HG03439 (cell line): ENCODE data around the gene ITGB2.
"Not testable (repeated sequence)": the region's sequence is repeated elsewhere in the genome, so short reads cannot be mapped to it uniquely, and the experiment has no call there.

Experiments
- ATAC-seq: cut with Tn5 transposase; IDR thresholded peaks from one replicate; pipeline ENCODE4 v1.9.1; 2021; ENCODE audit warnings: mild to moderate bottlenecking, moderate library complexity; ENCODE audit not compliant: unreplicated experiment

Gene ITGB2

DNA sequence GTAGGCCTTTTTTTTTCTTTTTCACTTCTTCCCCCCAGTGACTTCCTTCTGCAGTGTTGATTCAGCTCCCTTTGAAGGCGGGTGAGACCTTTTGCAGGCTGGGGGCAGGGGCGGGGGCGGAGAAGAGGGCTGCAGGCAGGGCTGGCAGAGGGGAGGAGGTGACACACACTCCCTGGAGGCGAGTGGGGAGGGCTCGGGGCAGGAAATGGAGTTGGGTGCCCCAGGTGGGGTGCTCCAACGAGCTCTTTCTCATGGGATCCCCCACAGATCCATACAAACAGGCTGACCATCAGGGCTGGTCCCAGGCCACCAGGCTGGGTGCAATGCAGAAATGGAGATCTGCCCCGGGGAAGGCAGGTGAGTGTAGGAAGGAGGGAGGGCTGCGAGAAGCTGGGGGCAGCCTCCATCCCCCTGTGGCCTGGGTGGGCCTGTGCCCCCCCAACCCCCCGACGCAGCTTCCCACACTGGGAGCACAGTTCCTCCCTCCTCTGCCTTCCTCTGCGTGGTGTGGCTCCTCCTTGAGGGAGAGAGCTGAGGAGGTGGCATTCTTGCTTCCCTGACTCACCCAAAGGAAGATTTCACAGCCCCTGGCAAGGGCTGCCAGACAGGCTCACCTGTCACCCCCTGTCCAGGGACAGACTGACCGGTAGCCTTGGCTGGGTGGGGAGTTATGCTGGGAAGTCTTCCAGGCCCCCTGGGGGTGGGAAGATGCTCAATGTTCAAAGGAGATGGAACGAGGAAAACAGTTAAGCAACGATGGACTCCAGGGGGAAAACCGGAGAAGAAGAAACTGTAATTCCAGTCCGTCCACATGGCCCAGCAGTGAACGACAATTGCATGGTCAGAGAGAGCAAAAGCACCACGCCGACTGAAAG, 7.1 kb upstream of the ITGB2 start:
- ATAC-seq, result no peak

DNA sequence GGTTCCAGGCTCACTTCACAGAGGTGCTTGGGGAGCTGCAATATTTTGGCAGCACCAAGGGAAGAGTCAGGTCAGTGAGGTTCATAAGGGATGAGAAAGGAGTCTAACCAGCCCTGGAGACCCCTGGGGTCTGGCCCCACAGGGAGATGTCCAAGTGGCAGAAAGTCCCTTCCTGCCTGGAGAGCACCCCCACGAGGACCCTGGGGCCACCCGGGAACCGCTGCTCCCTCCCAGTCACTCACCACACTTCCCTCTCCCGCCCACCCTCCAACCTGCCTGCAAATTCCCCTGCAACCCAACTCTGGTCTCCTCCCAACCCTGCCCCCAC, 6.5 kb upstream of the ITGB2 start:
- no peak for ATAC-seq

DNA sequence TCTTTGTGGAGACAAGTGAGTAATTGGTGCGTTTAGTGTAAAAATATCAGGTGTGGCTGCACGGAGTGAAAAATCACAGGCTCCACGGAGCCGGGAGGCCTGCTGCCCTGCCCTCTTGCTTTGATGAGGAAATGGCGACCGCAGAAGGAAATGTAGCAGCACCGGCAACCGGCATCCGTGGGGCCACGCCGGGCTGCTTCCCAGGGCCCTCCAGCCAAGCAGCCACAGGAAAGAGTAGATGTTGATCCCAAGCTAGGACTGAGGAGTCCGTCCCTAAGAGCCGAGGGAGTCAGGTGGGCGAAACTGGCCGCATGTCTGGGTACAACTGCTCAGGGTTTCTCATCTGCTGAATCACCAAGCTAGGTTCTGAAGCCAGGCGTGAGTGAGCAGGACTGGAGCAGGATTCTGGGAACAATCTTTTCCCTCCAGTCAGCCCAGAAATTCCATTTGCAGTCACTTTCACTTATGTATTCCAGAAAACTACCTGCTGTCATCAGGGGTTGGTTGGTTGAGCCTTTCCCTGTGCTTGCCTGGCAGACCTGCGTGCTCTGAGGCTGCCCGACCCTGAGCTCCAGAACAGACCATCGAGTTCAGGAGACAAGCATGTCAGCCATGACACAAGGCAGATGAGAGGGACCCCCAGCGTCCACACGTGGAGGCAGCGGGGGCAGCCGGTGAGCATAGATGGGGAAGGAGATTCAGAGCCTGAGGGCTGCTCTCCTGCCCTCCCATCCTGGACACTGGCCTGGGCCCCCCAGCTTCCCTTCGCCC, 5.8 kb upstream of the ITGB2 start:
- no peak for ATAC-seq

DNA sequence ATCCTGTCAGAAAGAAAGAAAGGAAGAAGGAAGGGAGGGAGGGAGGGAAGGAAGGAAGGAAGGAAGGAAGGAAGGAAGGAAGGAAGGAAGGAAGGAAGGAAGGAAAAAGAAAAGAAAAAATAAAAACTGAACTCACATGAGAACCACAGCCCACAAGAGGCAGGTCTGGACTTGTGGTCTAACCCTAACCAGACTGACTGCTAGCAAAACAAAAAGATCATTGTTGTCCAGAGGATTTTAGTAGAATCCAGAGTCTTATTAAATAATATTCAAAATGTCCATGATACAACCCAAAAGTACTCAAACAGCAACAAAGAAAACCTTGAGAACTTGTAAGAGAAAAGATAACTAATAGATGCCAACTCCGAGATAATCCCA, 4.7 kb upstream of the ITGB2 start:
- ATAC-seq, result no peak

DNA sequence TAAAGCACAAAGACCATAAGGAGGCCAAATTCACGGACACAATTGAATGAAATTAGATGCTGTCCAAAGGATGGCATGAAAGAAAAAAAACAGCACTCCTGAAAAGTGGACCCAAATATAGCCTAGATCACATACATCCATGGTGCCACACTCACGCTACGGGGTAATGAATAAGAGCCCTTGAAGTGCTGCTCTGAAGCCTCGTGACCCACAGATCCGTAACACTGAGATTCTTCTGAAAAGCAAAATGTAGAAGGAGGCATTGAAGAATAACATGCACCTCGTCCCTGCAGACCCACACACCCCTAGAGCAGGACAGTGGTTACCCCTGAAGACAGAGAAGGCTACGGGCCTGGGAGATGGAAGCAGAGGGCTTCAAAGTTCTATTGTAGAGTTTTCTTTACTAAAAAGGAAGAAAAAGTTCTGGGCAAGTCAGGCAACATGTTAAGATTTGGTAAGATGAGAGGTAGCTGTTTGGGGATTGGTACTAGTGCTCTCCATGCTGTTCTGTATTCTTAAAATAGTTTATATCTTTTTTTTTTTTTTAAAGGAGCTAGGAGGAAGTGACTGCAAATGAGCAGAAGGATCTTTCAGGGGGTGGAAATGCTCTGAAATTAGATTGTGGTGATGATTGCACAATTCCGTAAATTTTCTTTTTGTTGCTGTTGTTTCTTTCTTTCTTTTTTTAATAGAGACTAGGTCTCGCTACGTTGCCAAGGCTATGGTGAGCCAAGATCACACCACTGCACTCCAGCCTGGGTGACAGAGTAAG, 4.1 kb upstream of the ITGB2 start:
- no peak for ATAC-seq

DNA sequence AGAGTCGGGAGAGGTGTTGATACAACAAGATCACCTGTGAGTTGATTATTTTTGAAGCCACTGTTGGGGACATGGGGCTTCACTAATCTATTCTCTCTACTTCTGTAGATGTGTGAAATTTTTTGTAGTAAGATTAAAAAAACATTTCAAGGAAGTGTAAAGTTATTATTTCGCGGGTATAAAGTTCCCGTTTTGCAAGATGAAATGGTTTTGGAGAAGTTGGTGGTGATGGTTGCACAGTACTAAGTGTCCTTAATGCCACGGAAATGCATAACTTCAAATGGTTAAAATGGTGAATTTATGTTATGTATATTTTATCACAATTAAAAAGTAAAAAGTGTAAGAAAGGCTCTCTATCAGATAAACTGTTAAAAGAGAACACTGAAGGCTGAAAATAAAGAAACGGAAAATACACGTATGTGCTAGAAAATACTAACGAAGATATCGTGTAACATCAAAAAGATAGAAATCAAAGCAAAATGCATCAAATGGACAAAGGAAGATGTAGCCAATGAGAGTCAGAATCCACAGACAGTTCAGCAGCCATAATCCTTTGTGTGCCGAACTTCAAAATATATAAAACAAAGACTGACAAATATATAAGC, 2.9 kb upstream of the ITGB2 start:
- ATAC-seq, result no peak

DNA sequence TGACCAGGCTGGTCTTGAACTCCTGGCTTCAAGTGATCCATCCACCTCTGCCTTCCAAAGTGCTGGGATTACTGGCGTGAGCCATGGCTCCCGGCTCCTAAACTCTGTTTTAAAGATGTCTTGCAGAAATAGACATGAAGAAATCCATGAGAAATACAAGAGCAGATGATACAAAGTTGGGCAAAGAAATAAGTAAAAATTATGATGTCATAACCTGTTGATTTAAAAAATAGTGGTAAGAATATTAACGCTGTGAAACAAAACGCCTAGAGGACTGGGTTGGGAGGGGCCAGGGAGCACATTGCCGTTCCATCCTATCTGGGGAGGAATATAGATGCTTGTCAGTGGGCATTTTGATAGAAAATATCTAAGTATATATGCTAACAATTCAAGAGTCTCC, 1.2 kb upstream of the ITGB2 start:
- ATAC-seq, result no peak

DNA sequence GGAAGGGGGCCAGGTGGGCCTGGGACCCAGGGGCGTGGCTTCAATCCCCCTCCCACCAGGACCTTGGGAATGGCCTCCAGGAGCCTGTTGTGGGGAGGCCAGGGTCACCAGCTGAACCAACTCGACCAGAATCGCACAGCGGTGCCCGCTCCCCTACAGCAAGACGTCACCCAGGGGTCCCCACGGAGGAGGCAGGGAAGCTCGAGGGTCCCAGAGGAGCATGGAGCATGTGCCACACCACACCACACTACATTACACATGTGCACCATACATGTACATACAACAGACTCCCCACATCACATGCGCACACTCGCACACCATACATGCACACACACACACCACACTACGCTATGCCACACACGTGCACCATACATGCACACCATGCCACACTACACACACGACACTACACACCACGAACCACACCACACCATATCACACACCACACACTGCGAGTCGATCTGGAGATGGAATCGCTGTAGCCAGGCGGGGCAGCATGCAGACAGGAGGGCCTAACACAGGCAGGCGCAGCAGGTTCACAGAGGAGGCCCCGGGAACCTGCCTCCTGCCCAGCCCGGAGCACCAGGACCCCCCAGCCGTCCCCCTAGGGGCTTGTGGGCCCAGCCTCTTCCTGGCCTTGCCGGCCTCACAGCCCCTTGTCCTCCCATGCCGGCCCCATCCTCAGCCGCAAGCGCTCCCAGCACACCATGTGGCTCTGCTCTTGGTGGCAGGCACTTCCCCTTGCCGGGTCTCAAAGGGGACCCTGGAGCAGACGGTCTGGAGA, 596 bp downstream of the ITGB2 start:
- ATAC-seq, result no peak

DNA sequence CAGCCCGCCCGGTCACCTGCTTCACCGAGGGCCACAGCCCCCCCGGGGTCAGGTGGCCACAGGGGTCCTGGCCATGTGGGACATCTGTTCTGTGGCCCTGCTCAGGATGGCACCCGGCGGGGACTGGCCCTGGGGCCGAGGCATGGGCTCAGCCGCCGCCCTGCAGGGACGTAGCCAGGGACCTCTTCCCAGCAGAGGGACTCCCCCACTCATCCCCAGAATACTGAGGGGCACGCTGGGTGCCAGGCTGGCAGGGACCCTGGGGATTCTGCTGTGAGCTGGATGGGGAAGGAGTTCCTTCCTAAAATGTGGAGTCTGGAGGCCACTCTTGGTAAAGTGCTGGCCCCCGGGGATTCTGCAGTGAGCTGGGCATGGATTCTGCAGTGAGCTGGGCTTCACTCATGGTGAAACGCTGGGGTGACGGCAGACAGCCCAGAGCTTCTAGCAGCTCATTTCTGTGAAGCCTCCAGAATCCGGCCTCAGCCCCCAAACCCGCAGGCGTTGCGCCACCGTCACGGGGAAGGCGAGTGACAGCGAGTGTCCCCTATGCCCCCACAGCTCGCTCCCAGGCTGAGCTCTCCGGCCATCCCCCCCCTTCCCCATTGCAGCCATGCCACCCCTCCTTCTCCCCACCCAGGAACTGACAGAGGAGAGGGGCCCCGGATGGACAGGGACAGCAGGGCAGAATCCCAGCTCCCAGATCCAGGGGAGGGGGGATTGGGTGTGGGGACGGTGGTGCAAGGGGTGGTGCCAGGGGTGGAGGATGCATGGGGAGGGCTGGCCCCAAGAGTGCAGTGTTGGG, 1.4 kb downstream of the ITGB2 start:
- ATAC-seq, result no peak

DNA sequence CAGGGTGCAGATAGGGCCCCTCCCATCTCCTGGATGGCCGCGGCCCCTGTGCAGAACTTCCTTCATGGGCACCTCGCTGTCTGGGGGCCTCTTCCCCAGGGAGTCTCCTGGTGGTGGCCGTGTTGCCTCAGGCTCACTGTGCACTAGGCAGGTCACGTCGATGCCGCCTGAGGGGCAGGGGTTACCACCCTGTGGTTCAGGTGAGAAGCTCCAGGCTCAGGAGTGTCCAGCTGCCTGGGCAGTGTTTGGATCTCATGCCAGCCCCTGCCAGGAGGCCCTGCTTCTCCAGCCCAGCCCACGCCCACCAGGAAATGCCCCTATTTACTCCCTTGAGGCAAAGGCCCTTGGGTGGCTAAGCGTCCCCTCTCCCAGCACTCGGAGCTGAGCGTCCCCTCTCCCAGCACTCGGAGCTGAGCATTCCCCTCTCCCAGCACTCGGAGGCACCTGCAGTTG, 2.1 kb downstream of the ITGB2 start:
- ATAC-seq, result no peak

DNA sequence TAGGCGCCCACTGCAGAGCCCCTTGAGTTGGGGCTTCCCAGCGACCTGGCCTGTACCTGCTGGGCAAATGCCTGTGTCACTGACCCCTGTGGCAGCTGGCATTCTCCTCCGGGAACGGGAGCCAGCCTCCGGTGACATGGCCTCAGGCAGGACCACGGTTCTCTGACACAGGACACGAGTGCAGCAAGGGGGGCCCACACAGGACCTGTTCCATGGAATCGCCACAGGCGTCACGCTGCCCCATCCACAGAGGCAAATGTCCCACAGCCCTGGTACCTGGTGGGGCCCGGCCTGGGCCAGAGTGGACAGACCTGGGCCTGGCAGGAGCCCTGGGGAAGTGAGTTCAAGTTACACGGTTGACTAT, 2.6 kb downstream of the ITGB2 start:
- no peak for ATAC-seq

DNA sequence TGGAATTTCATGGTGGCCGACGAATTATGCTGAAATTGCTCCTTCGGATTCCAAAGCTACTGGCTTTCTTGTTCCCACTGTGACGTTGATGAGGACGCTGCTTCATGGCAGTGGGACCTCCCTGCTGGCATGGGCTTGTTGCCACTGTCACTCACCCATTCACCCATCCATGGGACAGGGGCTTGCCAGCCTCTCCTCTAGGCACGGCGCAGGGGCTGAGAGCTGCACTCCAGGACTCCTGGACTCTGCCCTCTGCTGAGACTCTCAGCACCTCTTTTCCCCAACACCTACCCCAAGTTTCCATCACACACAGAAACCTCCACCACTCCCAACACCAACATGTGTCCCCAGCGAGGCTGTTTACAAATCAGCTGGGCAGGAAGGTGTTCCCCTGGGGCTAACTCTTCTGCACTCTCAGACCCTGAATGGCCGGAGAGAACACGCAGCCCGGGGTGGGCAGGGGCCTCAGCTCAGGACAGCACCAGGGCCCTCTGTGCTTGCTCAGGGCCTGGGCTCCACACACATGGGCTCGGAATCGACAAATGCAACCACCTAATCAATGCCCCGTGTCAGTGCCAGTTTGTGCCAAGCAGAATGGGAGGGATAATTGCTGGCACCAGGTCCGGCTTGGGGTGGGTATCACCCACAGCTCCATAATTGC, 3.1 kb downstream of the ITGB2 start:
- no peak for ATAC-seq

DNA sequence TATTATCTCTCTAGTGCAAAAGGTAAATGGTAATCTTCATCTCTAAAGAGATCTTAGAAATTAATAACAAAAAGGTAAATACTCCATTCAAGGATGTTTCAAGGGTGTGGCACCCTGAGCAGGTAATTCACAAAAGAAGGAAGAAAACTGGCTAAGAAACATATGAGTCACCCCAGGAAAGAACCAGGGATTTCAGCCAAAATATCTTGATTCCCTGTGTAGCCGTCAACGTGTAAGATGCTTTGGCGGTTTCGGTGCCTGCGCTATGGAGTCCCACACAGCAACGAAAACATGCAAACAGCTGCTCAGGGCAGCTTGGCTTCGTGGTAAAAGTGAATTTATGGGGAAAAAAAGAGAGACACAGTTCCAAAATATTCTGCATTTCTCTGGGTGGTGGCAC, 3.7 kb downstream of the ITGB2 start:
- ATAC-seq, result no peak

DNA sequence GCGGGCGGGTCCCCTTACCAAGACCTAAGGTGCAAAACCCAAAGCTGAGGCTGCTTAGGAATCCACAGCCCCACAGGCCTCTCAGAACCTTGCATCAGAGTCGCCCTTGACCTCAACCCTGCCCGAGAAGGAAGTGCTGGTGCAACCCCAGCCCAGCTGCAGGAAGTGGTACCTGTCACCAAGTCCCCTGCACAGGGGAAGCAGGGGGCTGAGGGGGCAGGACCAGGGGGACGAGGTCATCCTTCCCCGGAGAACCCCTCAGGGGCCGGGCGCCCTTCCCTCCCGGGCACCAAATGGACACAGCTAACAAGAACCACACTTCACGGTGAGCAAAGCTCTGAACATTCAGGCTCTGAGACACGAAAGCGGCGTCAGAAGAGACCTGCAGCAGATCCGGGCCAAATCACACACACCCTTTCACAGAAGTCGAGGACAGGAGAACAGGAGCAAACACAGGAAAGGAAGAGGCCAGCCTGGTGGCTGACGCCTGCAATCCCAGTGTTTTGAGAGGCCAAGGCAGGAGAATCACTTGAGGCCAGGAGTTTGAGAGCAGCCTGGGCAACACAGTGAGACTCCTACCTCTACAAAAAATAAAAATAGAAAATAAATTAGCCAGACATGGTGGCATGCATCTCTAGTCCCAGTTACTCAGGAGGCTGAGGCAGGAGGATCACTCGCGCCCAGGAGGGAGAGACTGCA, 6.4 kb downstream of the ITGB2 start:
- ATAC-seq, result no peak

DNA sequence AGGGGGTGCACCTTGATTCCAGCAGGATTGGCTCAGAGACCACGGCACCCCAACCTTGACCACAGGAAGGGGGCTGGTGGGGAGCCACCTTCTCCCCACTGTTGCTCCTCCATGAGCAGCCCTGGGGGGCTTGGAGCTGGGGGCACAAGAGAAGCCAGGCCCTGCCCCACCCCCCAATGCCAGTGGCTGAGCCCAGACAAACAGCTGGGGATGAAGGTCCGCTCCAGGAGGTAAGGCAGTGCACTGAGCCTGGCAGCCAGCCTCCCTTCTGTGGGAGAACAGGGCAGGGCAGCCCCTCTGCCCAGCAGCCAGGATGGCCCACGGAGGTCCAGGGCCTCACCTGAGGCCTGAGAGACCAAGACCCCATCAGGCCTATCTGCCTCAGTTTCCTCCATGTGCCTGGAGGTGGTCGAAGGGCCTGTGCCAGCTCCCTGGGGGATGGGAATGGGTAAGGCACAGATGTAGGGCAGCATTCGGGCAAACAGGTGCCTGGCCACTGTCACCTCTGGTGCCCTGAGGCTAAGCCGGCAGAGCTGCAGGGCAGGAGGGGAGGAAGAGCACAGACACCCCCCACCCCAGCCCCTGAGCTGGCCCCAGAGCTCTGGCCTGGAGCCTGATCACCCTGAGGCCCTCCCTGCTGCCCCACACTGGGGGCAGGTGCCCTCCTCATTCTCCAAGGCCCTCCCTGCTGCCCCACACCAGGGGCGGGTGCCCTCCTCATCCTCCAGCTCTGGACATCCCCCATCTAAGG, 7.1 kb downstream of the ITGB2 start:
- ATAC-seq, result no peak

DNA sequence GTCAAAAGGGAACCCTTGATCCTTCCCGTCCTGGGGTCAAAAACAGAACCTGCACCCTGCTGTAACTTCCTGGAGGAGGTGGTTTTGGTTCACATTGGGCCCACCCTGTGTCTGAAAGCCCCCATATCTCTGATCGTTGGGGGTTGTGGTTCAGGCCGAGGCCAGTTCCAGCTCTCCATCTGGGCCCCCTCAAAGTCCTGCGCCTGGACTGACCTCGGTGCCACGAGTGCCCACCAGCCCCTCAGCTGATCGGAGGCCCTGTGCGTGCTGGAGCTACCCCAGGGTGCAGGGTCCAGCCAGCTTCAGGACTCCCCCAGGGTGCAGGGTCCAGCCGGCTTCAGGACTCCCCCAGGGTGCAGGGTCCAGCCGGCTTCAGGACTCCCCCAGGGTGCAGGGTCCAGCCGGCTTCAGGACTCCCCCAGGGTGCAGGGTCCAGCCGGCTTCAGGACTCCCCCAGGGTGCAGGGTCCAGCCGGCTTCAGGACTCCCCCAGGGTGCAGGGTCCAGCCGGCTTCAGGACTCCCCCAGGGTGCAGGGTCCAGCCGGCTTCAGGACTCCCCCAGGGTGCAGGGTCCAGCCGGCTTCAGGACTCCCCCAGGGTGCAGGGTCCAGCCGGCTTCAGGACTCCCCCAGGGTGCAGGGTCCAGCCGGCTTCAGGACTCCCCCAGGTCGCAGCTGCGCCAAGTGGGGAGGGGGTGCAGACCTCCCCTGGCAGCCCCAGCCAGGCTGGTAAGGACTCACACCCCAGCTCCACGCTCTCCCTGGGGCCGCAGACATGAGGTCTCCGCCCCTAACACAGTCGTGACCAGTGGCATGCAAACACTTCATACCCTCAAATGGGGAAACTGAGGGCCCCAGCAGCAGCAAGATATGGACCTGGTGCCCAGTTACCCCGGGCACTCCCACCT, 7.9 kb downstream of the ITGB2 start:
- ATAC-seq, result not testable (repeated sequence)

DNA sequence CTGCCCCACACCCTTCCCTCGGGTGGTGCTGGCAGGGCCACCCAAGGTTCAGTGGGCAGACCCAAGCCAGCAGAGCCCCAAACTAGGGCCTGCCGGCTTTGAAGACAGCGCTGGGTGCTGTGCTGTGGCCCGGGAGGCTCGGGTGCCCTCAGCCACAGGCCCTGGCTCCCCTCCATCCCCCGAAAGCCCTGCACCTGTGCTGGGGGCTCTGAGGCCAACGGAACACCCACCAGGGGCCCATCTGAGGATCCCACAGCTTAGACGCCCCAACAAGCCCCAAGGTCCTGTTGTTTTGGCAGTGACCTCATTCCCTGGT, 8.6 kb downstream of the ITGB2 start:
- ATAC-seq, result no peak
